SKM-1 (cell line): ENCODE measurements around the gene TRIM15.
A peak's percentile ranks its signal among the peaks of the same experiment; 100 is the strongest.
"Not testable (repeated sequence)": the region's sequence is repeated elsewhere in the genome, so short reads cannot be mapped to it uniquely, and the experiment has no call there.

ENCODE experiments used
- DNase-seq: peaks from one replicate; lab custom pipeline; 2025; ENCODE audit not compliant: unreplicated experiment; lab: John Stamatoyannopoulos, UW

TRIM15 gene

GRCh38 chr6:30163090-30163917, at the start of gene TRIM15:
TRIM15 (plus strand) TSS chr6:30163546; CDS start chr6:30163685, 139 bp downstream.
- no peak for DNase-seq

GRCh38 chr6:30113841-30114240, 49.5 kb upstream of the TRIM15 start:
- DNase-seq = no peak

- no peak for DNase-seq
These were observed 46.6 kb upstream of the TRIM15 start for GRCh38 chr6:30116724-30117123.

- DNase-seq = not testable (repeated sequence)
These were observed 44.7 kb upstream of the TRIM15 start for GRCh38 chr6:30118691-30119090.

- no peak for DNase-seq
These were observed 41.6 kb upstream of the TRIM15 start for GRCh38 chr6:30121446-30122366.

- no peak for DNase-seq
These were observed 40.8 kb upstream of the TRIM15 start for GRCh38 chr6:30122515-30122914.

GRCh38 chr6:30127238-30128093, 35.9 kb upstream of the TRIM15 start:
- no peak for DNase-seq

GRCh38 chr6:30129265-30130178, 33.8 kb upstream of the TRIM15 start:
- DNase-seq = no peak

- no peak for DNase-seq
These were observed 33.1 kb upstream of the TRIM15 start for GRCh38 chr6:30130179-30130679.

- DNase-seq = peak; percentile 68
These were observed 32.2 kb upstream of the TRIM15 start for GRCh38 chr6:30130887-30131862.

- DNase-seq = no peak
These were observed 31.3 kb upstream of the TRIM15 start for GRCh38 chr6:30131947-30132497.

GRCh38 chr6:30135147-30135546, 28.2 kb upstream of the TRIM15 start:
- DNase-seq = no peak

GRCh38 chr6:30135757-30136156, 27.6 kb upstream of the TRIM15 start, which contains the start of gene TRIM40:
TRIM40 (plus strand) TSS chr6:30136140; CDS start chr6:30137037, 897 bp downstream.
- no peak for DNase-seq

- no peak for DNase-seq
These were observed 26.6 kb upstream of the TRIM15 start for GRCh38 chr6:30136570-30137286.

- not testable (repeated sequence) for DNase-seq
These were observed 23.1 kb upstream of the TRIM15 start for GRCh38 chr6:30140240-30140639.

- DNase-seq = no peak
These were observed 20.7 kb upstream of the TRIM15 start for GRCh38 chr6:30142665-30143064.

GRCh38 chr6:30143780-30144179, 19.6 kb upstream of the TRIM15 start:
- DNase-seq = no peak
